NCI-H146 treated with DMSO at 0.1 percent for 48 hours (cell line): ENCODE measurements around the gene CCIN.

Experiments
- DNase-seq: peaks from one replicate; lab custom pipeline; 2025; ENCODE audit not compliant: unreplicated experiment; lab: John Stamatoyannopoulos, UW

The CCIN gene

GRCh38 chr9:36140086-36141084, 28.8 kb upstream of the CCIN start:
- DNase-seq = no peak

GRCh38 chr9:36141288-36141687, 27.9 kb upstream of the CCIN start:
- no peak for DNase-seq

GRCh38 chr9:36141761-36142160, 27.4 kb upstream of the CCIN start:
- DNase-seq = no peak

- DNase-seq = no peak
These were observed 26.5 kb upstream of the CCIN start for GRCh38 chr9:36142510-36143244.

GRCh38 chr9:36143245-36143641, 25.9 kb upstream of the CCIN start:
- DNase-seq = no peak

GRCh38 chr9:36144309-36145232, 24.6 kb upstream of the CCIN start:
- no peak for DNase-seq

GRCh38 chr9:36145970-36146369, 23.2 kb upstream of the CCIN start:
- no peak for DNase-seq

- no peak for DNase-seq
These were observed 22.5 kb upstream of the CCIN start for GRCh38 chr9:36146651-36147050.

GRCh38 chr9:36147441-36148175, 21.6 kb upstream of the CCIN start:
- DNase-seq = no peak

GRCh38 chr9:36148311-36149051, 20.7 kb upstream of the CCIN start:
- no peak for DNase-seq

- no peak for DNase-seq
These were observed 20.0 kb upstream of the CCIN start for GRCh38 chr9:36149197-36149596.

GRCh38 chr9:36150574-36151315, 18.4 kb upstream of the CCIN start:
- DNase-seq = no peak

- no peak for DNase-seq
These were observed 17.6 kb upstream of the CCIN start for GRCh38 chr9:36151316-36152210.

GRCh38 chr9:36152741-36153438, 16.3 kb upstream of the CCIN start:
- no peak for DNase-seq

- no peak for DNase-seq
These were observed 15.4 kb upstream of the CCIN start for GRCh38 chr9:36153746-36154145.

GRCh38 chr9:36154331-36154952, 14.7 kb upstream of the CCIN start:
- peak; percentile 22 for DNase-seq

- no peak for DNase-seq
These were observed 13.1 kb upstream of the CCIN start for GRCh38 chr9:36156116-36156515.
